Measurements from ENCODE around the gene CD300H.
A peak's percentile ranks its signal among the peaks of the same experiment; 100 is the strongest.

The CD300H gene

DNA sequence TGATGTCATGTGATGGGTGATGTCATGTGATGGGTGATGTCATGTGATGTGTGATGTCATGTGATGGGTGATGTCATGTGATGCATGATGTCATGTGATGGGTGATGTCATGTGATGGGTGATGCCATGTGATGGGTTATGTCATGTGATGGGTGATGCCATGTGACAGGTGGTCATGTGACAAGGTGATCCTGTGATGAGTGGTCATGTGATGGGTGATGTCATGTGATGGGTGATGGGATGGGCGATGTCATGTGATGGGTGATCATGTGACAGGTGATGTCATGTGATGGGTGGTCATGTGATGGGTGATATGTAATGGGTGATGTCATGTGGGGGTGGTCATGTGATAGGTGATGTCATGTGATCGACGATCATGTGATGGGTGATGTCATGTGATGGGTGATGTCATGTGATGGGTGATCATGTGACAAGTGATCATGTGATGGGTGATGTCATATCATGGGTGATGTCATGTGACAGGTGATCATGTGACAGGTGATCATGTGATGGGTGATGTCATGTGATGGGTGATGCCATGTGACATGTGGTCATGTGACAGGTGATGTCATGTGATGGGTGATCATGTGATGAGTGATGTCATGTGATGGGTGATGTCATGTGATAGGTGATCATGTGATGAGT, 53.2 kb downstream of the CD300H start (continued):
- TF ChIP-seq, protein P1, sequence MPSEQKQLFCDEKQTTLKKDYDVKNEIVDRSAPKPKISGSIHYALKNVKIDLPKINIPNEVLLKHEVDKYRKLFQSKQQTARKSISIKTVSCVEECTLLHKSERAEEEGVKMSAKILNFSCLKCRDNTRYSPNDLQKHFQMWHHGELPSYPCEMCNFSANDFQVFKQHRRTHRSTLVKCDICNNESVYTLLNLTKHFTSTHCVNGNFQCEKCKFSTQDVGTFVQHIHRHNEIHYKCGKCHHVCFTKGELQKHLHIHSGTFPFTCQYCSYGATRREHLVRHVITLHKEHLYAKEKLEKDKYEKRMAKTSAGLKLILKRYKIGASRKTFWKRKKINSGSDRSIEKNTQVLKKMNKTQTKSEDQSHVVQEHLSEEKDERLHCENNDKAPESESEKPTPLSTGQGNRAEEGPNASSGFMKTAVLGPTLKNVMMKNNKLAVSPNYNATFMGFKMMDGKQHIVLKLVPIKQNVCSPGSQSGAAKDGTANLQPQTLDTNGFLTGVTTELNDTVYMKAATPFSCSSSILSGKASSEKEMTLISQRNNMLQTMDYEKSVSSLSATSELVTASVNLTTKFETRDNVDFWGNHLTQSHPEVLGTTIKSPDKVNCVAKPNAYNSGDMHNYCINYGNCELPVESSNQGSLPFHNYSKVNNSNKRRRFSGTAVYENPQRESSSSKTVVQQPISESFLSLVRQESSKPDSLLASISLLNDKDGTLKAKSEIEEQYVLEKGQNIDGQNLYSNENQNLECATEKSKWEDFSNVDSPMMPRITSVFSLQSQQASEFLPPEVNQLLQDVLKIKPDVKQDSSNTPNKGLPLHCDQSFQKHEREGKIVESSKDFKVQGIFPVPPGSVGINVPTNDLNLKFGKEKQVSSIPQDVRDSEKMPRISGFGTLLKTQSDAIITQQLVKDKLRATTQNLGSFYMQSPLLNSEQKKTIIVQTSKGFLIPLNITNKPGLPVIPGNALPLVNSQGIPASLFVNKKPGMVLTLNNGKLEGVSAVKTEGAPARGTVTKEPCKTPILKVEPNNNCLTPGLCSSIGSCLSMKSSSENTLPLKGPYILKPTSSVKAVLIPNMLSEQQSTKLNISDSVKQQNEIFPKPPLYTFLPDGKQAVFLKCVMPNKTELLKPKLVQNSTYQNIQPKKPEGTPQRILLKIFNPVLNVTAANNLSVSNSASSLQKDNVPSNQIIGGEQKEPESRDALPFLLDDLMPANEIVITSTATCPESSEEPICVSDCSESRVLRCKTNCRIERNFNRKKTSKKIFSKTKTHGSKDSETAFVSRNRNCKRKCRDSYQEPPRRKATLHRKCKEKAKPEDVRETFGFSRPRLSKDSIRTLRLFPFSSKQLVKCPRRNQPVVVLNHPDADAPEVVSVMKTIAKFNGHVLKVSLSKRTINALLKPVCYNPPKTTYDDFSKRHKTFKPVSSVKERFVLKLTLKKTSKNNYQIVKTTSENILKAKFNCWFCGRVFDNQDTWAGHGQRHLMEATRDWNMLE (tag by site-specific recombination; conservative IDR thresholded peaks at IDR 0.05; ENCODE audit: low read depth), result peak; percentile 38; the same call in 1 of the 2 replicates
- TF ChIP-seq ZNF121 (tag by site-specific recombination; IDR thresholded peaks at IDR 0.05) (0 out of 2 replicates have a peak, but pooled peaks have one; percentile 8), ZNF768 (tag by site-specific recombination; IDR thresholded peaks at IDR 0.05) (no peak), REPIN1 (tag by site-specific recombination; IDR thresholded peaks at IDR 0.05; ENCODE audit: low read depth) (no peak; the same call in 1 of the 2 replicates), ZNF776 (tag by site-specific recombination; IDR thresholded peaks at IDR 0.05; ENCODE audit: borderline replicate concordance) (no peak; the same call in 1 of the 2 replicates), ZNF521 (tag by site-specific recombination; IDR thresholded peaks at IDR 0.05) (no peak), SCRT2 (tag by site-specific recombination; IDR thresholded peaks at IDR 0.05) (peak; percentile 93), KLF10 (tag by site-specific recombination; IDR thresholded peaks at IDR 0.05) (no peak; the same call in 1 of the 2 replicates), ZFHX2 (tag by site-specific recombination; conservative IDR thresholded peaks at IDR 0.05) (peak; percentile 34), ZNF423 (tag by site-specific recombination; IDR thresholded peaks at IDR 0.05) (no peak), ZNF621 (tag by site-specific recombination; IDR thresholded peaks at IDR 0.05) (peak; percentile 98), BCL11B (tag by site-specific recombination; IDR thresholded peaks at IDR 0.05; ENCODE audit: low read depth) (peak; percentile 91), ZNF501 (tag by site-specific recombination; IDR thresholded peaks at IDR 0.05) (peak; percentile 85), ZFP41 (tag by site-specific recombination; IDR thresholded peaks at IDR 0.05; ENCODE audit: borderline replicate concordance) (peak; percentile 94; the same call in 1 of the 2 replicates), ZFP69B (tag by site-specific recombination; IDR thresholded peaks at IDR 0.05) (peak; percentile 91), ZNF404 (tag by site-specific recombination; IDR thresholded peaks at IDR 0.05) (0 out of 2 replicates have a peak, but pooled peaks have one; percentile 69), TRIM28 (IDR thresholded peaks at IDR 0.05; ENCODE audit: borderline replicate concordance, low read length) (peak; percentile 32; the same call in 1 of the 2 replicates), ZNF777 (tag by site-specific recombination; IDR thresholded peaks at IDR 0.05; ENCODE audit: borderline replicate concordance) (no peak), YY2 (tag by site-specific recombination; IDR thresholded peaks at IDR 0.05) (peak; percentile 96), ZNF701 (tag by site-specific recombination; IDR thresholded peaks at IDR 0.05) (peak; percentile 72; the same call in 1 of the 2 replicates), YY1 (tag by site-specific recombination; IDR thresholded peaks at IDR 0.05) (no peak; the same call in 1 of the 2 replicates), ZNF138 (tag by site-specific recombination; IDR thresholded peaks at IDR 0.05; ENCODE audit: borderline replicate concordance) (no peak), ZNF223 (tag by site-specific recombination; IDR thresholded peaks at IDR 0.05) (no peak)
- TF ChIP-seq, protein P2, sequence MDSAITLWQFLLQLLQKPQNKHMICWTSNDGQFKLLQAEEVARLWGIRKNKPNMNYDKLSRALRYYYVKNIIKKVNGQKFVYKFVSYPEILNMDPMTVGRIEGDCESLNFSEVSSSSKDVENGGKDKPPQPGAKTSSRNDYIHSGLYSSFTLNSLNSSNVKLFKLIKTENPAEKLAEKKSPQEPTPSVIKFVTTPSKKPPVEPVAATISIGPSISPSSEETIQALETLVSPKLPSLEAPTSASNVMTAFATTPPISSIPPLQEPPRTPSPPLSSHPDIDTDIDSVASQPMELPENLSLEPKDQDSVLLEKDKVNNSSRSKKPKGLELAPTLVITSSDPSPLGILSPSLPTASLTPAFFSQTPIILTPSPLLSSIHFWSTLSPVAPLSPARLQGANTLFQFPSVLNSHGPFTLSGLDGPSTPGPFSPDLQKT (IDR thresholded peaks at IDR 0.05; ENCODE audit: borderline replicate concordance, low read depth, low read length), result no peak
- TF ChIP-seq, protein P3, sequence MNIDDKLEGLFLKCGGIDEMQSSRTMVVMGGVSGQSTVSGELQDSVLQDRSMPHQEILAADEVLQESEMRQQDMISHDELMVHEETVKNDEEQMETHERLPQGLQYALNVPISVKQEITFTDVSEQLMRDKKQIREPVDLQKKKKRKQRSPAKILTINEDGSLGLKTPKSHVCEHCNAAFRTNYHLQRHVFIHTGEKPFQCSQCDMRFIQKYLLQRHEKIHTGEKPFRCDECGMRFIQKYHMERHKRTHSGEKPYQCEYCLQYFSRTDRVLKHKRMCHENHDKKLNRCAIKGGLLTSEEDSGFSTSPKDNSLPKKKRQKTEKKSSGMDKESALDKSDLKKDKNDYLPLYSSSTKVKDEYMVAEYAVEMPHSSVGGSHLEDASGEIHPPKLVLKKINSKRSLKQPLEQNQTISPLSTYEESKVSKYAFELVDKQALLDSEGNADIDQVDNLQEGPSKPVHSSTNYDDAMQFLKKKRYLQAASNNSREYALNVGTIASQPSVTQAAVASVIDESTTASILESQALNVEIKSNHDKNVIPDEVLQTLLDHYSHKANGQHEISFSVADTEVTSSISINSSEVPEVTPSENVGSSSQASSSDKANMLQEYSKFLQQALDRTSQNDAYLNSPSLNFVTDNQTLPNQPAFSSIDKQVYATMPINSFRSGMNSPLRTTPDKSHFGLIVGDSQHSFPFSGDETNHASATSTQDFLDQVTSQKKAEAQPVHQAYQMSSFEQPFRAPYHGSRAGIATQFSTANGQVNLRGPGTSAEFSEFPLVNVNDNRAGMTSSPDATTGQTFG (tag by site-specific recombination; IDR thresholded peaks at IDR 0.05; ENCODE audit: borderline replicate concordance), result peak; percentile 97
- TF ChIP-seq, protein P4, sequence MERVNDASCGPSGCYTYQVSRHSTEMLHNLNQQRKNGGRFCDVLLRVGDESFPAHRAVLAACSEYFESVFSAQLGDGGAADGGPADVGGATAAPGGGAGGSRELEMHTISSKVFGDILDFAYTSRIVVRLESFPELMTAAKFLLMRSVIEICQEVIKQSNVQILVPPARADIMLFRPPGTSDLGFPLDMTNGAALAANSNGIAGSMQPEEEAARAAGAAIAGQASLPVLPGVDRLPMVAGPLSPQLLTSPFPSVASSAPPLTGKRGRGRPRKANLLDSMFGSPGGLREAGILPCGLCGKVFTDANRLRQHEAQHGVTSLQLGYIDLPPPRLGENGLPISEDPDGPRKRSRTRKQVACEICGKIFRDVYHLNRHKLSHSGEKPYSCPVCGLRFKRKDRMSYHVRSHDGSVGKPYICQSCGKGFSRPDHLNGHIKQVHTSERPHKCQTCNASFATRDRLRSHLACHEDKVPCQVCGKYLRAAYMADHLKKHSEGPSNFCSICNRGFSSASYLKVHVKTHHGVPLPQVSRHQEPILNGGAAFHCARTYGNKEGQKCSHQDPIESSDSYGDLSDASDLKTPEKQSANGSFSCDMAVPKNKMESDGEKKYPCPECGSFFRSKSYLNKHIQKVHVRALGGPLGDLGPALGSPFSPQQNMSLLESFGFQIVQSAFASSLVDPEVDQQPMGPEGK (tag by site-specific recombination; IDR thresholded peaks at IDR 0.05), result peak; percentile 71
- TF ChIP-seq, protein P5, sequence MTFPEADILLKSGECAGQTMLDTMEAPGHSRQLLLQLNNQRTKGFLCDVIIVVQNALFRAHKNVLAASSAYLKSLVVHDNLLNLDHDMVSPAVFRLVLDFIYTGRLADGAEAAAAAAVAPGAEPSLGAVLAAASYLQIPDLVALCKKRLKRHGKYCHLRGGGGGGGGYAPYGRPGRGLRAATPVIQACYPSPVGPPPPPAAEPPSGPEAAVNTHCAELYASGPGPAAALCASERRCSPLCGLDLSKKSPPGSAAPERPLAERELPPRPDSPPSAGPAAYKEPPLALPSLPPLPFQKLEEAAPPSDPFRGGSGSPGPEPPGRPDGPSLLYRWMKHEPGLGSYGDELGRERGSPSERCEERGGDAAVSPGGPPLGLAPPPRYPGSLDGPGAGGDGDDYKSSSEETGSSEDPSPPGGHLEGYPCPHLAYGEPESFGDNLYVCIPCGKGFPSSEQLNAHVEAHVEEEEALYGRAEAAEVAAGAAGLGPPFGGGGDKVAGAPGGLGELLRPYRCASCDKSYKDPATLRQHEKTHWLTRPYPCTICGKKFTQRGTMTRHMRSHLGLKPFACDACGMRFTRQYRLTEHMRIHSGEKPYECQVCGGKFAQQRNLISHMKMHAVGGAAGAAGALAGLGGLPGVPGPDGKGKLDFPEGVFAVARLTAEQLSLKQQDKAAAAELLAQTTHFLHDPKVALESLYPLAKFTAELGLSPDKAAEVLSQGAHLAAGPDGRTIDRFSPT (tag by site-specific recombination; IDR thresholded peaks at IDR 0.05), result peak; percentile 77
